Gastrocnemius medialis (tissue), 4 donors: Measurements from ENCODE around the gene PRKN.

Experiments used
- POLR2A ChIP-seq, 2 donors: fragments of 450-650 bp; IDR thresholded peaks; one replicate each; pipeline ENCODE4 v1.6.1; 2017; ENCODE audit warnings: antibody characterized with exemption in 2 of 2, mild to moderate bottlenecking in 2 of 2, moderate library complexity in 2 of 2
- TF ChIP-seq, protein P1 (sequence below), 5 experiments: fragments of 450-650 bp in 3 of 5; fragments of 200-600 bp in 2 of 5; sonication (generic) in 2 of 5; IDR thresholded peaks in 4 of 5; conservative IDR thresholded peaks in 1 of 5; 1 replicate in 4 of 5; 2 replicates in 1 of 5; pipeline ENCODE4 v1.5.1; 2016 to 2019; ENCODE audit warnings: antibody characterized with exemption in 5 of 5, mild to moderate bottlenecking in 3 of 5, moderate library complexity in 3 of 5

DNA sequence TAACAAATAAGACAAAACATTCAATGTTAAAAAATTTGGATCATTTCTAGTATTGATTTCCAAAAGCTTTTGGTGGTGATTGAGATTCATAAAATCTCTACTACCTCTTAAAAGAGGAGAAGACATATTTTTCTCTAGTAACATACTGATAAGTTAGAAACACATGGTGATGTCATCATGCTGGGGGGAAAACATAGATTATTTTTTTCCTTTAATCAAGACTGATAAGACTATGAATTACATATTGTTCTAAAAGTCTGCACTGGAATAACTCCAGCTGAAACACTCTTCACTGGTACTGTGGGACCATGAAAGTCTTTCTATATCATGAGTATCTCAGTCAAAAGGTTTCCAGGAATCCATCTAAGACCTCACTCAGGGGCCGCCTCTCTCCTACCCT, 515.8 kb downstream of the PRKN start:
- no peak for TF ChIP-seq POLR2A (IDR thresholded peaks at IDR 0.05)
- TF ChIP-seq, protein P1, sequence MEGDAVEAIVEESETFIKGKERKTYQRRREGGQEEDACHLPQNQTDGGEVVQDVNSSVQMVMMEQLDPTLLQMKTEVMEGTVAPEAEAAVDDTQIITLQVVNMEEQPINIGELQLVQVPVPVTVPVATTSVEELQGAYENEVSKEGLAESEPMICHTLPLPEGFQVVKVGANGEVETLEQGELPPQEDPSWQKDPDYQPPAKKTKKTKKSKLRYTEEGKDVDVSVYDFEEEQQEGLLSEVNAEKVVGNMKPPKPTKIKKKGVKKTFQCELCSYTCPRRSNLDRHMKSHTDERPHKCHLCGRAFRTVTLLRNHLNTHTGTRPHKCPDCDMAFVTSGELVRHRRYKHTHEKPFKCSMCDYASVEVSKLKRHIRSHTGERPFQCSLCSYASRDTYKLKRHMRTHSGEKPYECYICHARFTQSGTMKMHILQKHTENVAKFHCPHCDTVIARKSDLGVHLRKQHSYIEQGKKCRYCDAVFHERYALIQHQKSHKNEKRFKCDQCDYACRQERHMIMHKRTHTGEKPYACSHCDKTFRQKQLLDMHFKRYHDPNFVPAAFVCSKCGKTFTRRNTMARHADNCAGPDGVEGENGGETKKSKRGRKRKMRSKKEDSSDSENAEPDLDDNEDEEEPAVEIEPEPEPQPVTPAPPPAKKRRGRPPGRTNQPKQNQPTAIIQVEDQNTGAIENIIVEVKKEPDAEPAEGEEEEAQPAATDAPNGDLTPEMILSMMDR (IDR thresholded peaks at IDR 0.05 in 4 of 5, conservative IDR thresholded peaks at IDR 0.05 in 1 of 5): no peak
